H1 (cell line): ENCODE results near the gene ZDHHC1. TPM values are rescaled to one million over a fixed set of nuclear protein-coding genes. Genes with fewer than 3 reads are reported as not detected.

Experiments used
- CREB1 ChIP-seq: IDR thresholded peaks from 2 replicates; pipeline ENCODE4 v1.6.1; 2012; ENCODE audit warnings: inconsistent platforms
- KDM4A ChIP-seq: IDR thresholded peaks from one replicate; pipeline ENCODE4 v1.7.1; 2012; ENCODE audit warnings: low read depth, mild to moderate bottlenecking, moderate library complexity, low read length, inconsistent platforms; ENCODE audit not compliant: severe bottlenecking
- NANOG ChIP-seq: IDR thresholded peaks from 2 replicates; pipeline ENCODE4 v1.6.1; 2011; ENCODE audit warnings: low read length, low read depth, mild to moderate bottlenecking, inconsistent platforms; ENCODE audit not compliant: insufficient read depth, poor library complexity, severe bottlenecking
- RAD21 ChIP-seq, 2 experiments: IDR thresholded peaks in 1 of 2; conservative IDR thresholded peaks in 1 of 2; 2 replicates each; pipeline ENCODE4 v1.6.1; 2011; ENCODE audit warnings: low read depth in 2 of 2, low read length in 2 of 2, improper control_type of control experiment in 1 of 2, inconsistent platforms in 1 of 2, mild to moderate bottlenecking in 1 of 2, moderate library complexity in 1 of 2
- YY1 ChIP-seq: IDR thresholded peaks from 2 replicates; pipeline ENCODE4 v1.6.1; 2011; ENCODE audit warnings: low read depth, mild to moderate bottlenecking, low read length
- polyA plus RNA-seq, 7 experiments: library from polyadenylated mRNA; depleted of rRNA in 3 of 7; stranded (reverse) in 5 of 7; unstranded in 2 of 7; fragments of >200 nt in 5 of 7; fragments of 200-250 nt in 2 of 7; gene quantifications; 1 replicate in 5 of 7; 2 replicates in 1 of 7; 4 replicates in 1 of 7; pipeline versions ENCODE4 v1.2.1 to v1.2.3, GENCODE V29; 2011 to 2013; ENCODE audit warnings: missing spikeins in 2 of 7, mixed read lengths in 2 of 7
- total RNA-seq: library from RNA; stranded (reverse); fragmentation: NEBNext Ultra II Directional; extraction: Animal tissue kit (Norgen Biotek cat#: 25700); gene quantifications from 2 replicates; pipeline ENCODE4 v1.2.1, GENCODE V29; 2021

ZDHHC1 gene
- total and polyA plus RNA-seq, 2 of the 8 experiments (the other 6 are each of a cell fraction or from before 2014, with no cell fraction given), result 3.1 to 4.9 TPM

DNA sequence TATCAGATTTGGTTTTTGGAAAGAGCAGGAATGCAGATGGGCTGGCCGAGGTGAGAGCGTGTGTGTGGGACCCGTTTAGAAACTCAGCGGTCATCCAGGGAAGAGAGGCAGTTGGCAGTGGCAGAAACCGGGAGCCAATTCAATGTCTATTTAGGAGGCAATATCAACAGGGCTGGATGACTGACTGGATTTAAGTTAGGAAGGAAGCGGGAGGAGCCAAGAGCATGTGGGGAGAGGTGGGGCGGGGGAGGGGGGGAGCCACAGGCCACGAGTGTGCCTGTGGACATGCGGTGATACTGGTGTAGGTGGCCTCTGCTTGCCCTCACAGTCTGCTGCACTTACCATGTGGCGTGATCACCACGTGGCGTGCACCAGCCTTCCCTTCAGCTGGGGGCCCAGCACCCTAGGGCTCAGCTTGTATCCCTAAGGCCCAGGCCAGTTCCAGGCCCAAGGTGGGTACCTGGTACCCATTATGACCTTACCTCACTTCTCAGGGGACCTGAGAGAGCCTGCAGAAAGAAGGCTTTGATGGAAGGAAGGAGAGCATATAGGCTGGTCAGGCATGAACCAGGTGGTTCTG, 12.2 kb downstream of the ZDHHC1 start (continued):
- TF ChIP-seq RAD21 (IDR thresholded peaks at IDR 0.05 in 1 of 2, conservative IDR thresholded peaks at IDR 0.05 in 1 of 2; ENCODE audit: low read depth in 2 of 2, low read length in 2 of 2) (no peak), CREB1 (no peak), KDM4A (no peak), NANOG (no peak), YY1 (no peak)
- TF ChIP-seq, all 59 proteins: peak for 0
